K562 (cell line): ENCODE measurements around the gene NBEAL2. TPM values are rescaled to one million over a fixed set of nuclear protein-coding genes. Genes with fewer than 3 reads are reported as not detected.

Experiments
- CREB1 ChIP-seq, 2 experiments: sonication (generic) in 1 of 2; formaldehyde crosslinking in 1 of 2; IDR thresholded peaks; 2 replicates each; pipeline versions ENCODE4 v1.6.1 to v1.8.0; 2012 to 2022; ENCODE audit warnings: inconsistent platforms in 1 of 2, mild to moderate bottlenecking in 1 of 2, missing genetic modification reagents in 1 of 2, moderate library complexity in 1 of 2
- FOXA3 ChIP-seq, 2 experiments: fragments of 450-650 bp in 1 of 2; sonication (generic) in 1 of 2; formaldehyde crosslinking; IDR thresholded peaks in 1 of 2; conservative IDR thresholded peaks in 1 of 2; 2 replicates each; pipeline versions ENCODE4 v1.4.0 to v1.8.0; 2020 to 2022; ENCODE audit warnings: mild to moderate bottlenecking in 2 of 2, missing genetic modification reagents in 1 of 2
- GABPB1 ChIP-seq: sonication (generic); formaldehyde crosslinking; IDR thresholded peaks from 2 replicates; pipeline ENCODE4 v1.8.0; 2022; ENCODE audit warnings: mild to moderate bottlenecking, missing genetic modification reagents
- HNRNPLL ChIP-seq: fragments of 200-400 bp; formaldehyde crosslinking; IDR thresholded peaks from 2 replicates; pipeline ENCODE4 v1.6.1; 2017; ENCODE audit warnings: low read length, low read depth, mild to moderate bottlenecking; ENCODE audit not compliant: poor library complexity, severe bottlenecking
- KDM1A ChIP-seq, 2 experiments: fragments of 450-650 bp; IDR thresholded peaks; 2 replicates each; pipeline ENCODE4 v1.6.1; 2016; ENCODE audit warnings: mild to moderate bottlenecking in 2 of 2
- NCOA4 ChIP-seq: fragments of 450-650 bp; IDR thresholded peaks from 2 replicates; pipeline ENCODE4 v1.6.1; 2018; ENCODE audit warnings: mild to moderate bottlenecking; ENCODE audit not compliant: partially characterized antibody
- NFE2 ChIP-seq: IDR thresholded peaks from 2 replicates; pipeline ENCODE4 v1.6.1; 2014; ENCODE audit warnings: antibody characterized with exemption, low read depth
- PHB ChIP-seq: fragments of 250-450 bp; sonication (Bioruptor Pico); IDR thresholded peaks from 2 replicates; pipeline ENCODE4 v1.5.0; 2021
- PTTG1 ChIP-seq: fragments of 450-650 bp; IDR thresholded peaks from 2 replicates; pipeline ENCODE4 v1.6.1; 2016; ENCODE audit warnings: low read depth, mild to moderate bottlenecking, missing genetic modification characterization, missing compliant biosample characterization
- SAFB2 ChIP-seq: fragments of 200-400 bp; formaldehyde crosslinking; IDR thresholded peaks from 2 replicates; pipeline ENCODE4 v1.6.1; 2018; ENCODE audit warnings: borderline replicate concordance, low read length, low read depth, moderate library complexity; ENCODE audit not compliant: severe bottlenecking
- STAG1 ChIP-seq: sonication (generic); formaldehyde crosslinking; IDR thresholded peaks from 2 replicates; pipeline ENCODE4 v1.5.0; 2020; ENCODE audit warnings: missing genetic modification reagents, borderline replicate concordance
- TOE1 ChIP-seq, 2 experiments: fragments of 450-650 bp in 1 of 2; sonication (generic) in 1 of 2; formaldehyde crosslinking in 1 of 2; IDR thresholded peaks; 2 replicates each; pipeline versions ENCODE4 v1.7.1 to v1.8.0; 2016 to 2022; ENCODE audit warnings: borderline replicate concordance in 2 of 2, mild to moderate bottlenecking in 2 of 2, antibody characterized with exemption in 1 of 2, inconsistent platforms in 1 of 2, low read depth in 1 of 2, missing genetic modification reagents in 1 of 2, moderate library complexity in 1 of 2
- U2AF2 ChIP-seq: fragments of 200-400 bp; formaldehyde crosslinking; optimal IDR thresholded peaks from 2 replicates; pipeline ENCODE3; 2017; ENCODE audit warnings: low read depth, mild to moderate bottlenecking, low read length
- ZNF140 ChIP-seq: fragments of 250-450 bp; sonication (Bioruptor Pico); IDR thresholded peaks from 2 replicates; pipeline ENCODE4 v1.8.0; 2021; ENCODE audit warnings: moderate library complexity, mild to moderate bottlenecking, inconsistent platforms
- ZNF232 ChIP-seq: sonication (generic); formaldehyde crosslinking; IDR thresholded peaks from 2 replicates; pipeline ENCODE4 v1.8.0; 2022; ENCODE audit warnings: mild to moderate bottlenecking, missing genetic modification reagents
- ZNF764 ChIP-seq: fragments of 250-450 bp; sonication (Bioruptor Pico); IDR thresholded peaks from 2 replicates; pipeline ENCODE4 v1.4.0; 2020; ENCODE audit warnings: low read depth, mild to moderate bottlenecking, moderate library complexity
- ZNF77 ChIP-seq: fragments of 250-450 bp; sonication (Bioruptor Pico); IDR thresholded peaks from 2 replicates; pipeline ENCODE4 v1.5.0; 2020
- polyA plus RNA-seq, 8 experiments: library from polyadenylated mRNA; depleted of rRNA in 4 of 8; stranded (reverse) in 5 of 8; unstranded in 3 of 8; fragments of >200 nt; fragmentation: Nextera tagmentation in 2 of 8; fragmentation: Illumina TruSeq in 1 of 8; extraction: Ambion mirVana in 2 of 8; extraction: Trizol in 1 of 8; gene quantifications; 2 replicates each; pipeline versions ENCODE4 v1.2.1 to v1.2.3, GENCODE V29; 2011 to 2014; ENCODE audit warnings: inconsistent platforms in 1 of 8, missing spikeins in 1 of 8
- total RNA-seq, 7 experiments: library from RNA; depleted of rRNA in 6 of 7; stranded (reverse); fragments of >200 nt in 6 of 7; fragmentation: Illumina TruSeq in 2 of 7; extraction: Trizol in 2 of 7; gene quantifications; 2 replicates each; pipeline versions ENCODE4 v1.2.1 to v1.2.3, GENCODE V29; 2011 to 2021; ENCODE audit warnings: low replicate concordance in 1 of 7
- TF ChIP-seq, protein P1 (sequence below): fragments of 250-450 bp; sonication (Bioruptor Pico); IDR thresholded peaks from 2 replicates; pipeline ENCODE4 v1.5.1; 2021; ENCODE audit warnings: mild to moderate bottlenecking
- TF ChIP-seq, protein P2 (sequence below): fragments of 250-450 bp; sonication (Bioruptor Pico); IDR thresholded peaks from 2 replicates; pipeline ENCODE4 v1.8.0; 2021; ENCODE audit warnings: mild to moderate bottlenecking, moderate library complexity
- TF ChIP-seq, protein P3 (sequence below): sonication (generic); formaldehyde crosslinking; IDR thresholded peaks from 2 replicates; pipeline ENCODE4 v1.8.0; 2022; ENCODE audit warnings: mild to moderate bottlenecking, low read depth, missing genetic modification reagents
- TF ChIP-seq, protein P4 (sequence below): fragments of 450-650 bp; formaldehyde crosslinking; IDR thresholded peaks from 2 replicates; pipeline ENCODE4 v1.4.0; 2022; ENCODE audit warnings: missing genetic modification characterization

Gene NBEAL2
- total and polyA plus RNA-seq, 9 of the 15 experiments (the other 6 are each of a cell fraction or from before 2014, with no cell fraction given), result 0.06 to 114 (median 29.6) TPM

DNA sequence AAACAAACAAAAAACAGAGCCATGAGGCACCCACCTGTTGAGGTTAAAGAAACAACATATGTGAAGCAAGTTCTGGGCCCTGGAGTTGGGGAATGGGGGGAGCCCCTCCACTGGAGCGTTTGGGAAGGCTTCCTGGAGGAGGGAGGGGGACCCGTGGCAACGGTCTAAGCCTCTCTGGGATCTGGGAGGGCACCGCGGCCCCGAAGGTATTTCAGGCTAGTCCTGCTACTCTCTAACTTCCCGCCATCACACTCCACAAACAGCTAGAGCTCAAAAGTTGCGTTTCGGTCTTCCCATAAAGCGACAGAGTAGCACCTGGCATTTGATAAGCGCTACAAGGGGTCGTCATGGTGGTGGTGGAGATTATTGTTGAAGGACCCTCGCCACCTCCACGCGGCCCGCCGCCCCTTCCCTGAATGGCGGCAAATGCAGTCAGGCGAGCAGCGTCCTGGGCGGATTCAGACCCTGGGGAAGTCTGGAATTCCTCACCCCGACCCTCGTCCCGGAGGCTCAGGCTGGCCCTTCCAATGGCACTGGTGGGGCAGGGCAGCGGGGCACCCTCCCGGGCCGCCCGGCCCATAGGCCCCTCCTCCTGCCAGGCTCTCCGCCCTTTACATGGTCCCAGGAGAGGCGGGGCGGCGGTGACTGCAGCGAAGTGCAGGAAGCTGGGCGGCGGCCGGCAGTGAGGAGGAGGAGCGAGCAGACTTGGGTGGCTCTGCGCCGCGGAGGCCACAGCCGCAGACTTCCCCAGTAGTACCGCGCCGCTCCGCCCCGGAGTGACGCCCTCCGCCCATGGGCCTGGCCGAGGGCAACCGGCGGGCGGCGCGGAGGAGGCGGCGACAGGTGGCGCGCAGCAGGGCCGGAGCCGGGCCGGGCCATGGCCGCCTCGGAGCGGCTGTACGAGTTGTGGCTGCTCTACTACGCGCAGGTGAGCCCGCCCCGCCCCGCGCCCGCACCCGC, at the start of gene NBEAL2 (continued):
- TF ChIP-seq FOXA3 (CRISPR knock-in tag; conservative IDR thresholded peaks at IDR 0.05 in 1 of 2, IDR thresholded peaks at IDR 0.05 in 1 of 2) (no peak; a peak in 1 of 4 replicates), SAFB2 (no peak), STAG1 (CRISPR knock-in tag) (no peak), ZNF764 (CRISPR knock-in tag) (no peak), ZNF232 (CRISPR knock-in tag) (no peak), GABPB1 (CRISPR knock-in tag) (peak; percentile 67; the same call in 1 of the 2 replicates), KDM1A (IDR thresholded peaks at IDR 0.05) (no peak), PTTG1 (tag) (no peak), PHB (CRISPR knock-in tag) (no peak), TOE1 (IDR thresholded peaks at IDR 0.05; ENCODE audit: borderline replicate concordance) (peak; percentile 56; the same call in 1 of the 2 replicates), TOE1 (CRISPR knock-in tag; IDR thresholded peaks at IDR 0.05; ENCODE audit: borderline replicate concordance, low read depth) (no peak), U2AF2 (no peak), ZNF140 (CRISPR knock-in tag) (no peak), CREB1 (IDR thresholded peaks at IDR 0.05) (peak; percentile 48; the same call in 1 of the 2 replicates), CREB1 (CRISPR knock-in tag; IDR thresholded peaks at IDR 0.05) (peak; percentile 71), ZNF77 (CRISPR knock-in tag) (no peak), NCOA4 (no peak), HNRNPLL (peak; percentile 81), NFE2 (0 out of 2 replicates have a peak, but pooled peaks have one; percentile 1)
- TF ChIP-seq, protein P1, sequence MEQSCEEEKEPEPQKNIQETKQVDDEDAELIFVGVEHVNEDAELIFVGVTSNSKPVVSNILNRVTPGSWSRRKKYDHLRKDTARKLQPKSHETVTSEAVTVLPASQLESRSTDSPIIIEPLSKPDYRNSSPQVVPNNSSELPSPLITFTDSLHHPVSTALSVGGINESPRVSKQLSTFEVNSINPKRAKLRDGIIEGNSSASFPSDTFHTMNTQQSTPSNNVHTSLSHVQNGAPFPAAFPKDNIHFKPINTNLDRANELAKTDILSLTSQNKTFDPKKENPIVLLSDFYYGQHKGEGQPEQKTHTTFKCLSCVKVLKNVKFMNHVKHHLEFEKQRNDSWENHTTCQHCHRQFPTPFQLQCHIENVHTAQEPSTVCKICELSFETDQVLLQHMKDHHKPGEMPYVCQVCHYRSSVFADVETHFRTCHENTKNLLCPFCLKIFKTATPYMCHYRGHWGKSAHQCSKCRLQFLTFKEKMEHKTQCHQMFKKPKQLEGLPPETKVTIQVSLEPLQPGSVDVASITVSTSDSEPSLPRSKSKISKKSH (CRISPR knock-in tag), result no peak
- TF ChIP-seq, protein P2, sequence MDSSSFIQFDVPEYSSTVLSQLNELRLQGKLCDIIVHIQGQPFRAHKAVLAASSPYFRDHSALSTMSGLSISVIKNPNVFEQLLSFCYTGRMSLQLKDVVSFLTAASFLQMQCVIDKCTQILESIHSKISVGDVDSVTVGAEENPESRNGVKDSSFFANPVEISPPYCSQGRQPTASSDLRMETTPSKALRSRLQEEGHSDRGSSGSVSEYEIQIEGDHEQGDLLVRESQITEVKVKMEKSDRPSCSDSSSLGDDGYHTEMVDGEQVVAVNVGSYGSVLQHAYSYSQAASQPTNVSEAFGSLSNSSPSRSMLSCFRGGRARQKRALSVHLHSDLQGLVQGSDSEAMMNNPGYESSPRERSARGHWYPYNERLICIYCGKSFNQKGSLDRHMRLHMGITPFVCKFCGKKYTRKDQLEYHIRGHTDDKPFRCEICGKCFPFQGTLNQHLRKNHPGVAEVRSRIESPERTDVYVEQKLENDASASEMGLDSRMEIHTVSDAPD (CRISPR knock-in tag), result no peak
- TF ChIP-seq, protein P3, sequence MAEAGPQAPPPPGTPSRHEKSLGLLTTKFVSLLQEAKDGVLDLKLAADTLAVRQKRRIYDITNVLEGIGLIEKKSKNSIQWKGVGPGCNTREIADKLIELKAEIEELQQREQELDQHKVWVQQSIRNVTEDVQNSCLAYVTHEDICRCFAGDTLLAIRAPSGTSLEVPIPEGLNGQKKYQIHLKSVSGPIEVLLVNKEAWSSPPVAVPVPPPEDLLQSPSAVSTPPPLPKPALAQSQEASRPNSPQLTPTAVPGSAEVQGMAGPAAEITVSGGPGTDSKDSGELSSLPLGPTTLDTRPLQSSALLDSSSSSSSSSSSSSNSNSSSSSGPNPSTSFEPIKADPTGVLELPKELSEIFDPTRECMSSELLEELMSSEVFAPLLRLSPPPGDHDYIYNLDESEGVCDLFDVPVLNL (CRISPR knock-in tag), result no peak
- TF ChIP-seq, protein P4, sequence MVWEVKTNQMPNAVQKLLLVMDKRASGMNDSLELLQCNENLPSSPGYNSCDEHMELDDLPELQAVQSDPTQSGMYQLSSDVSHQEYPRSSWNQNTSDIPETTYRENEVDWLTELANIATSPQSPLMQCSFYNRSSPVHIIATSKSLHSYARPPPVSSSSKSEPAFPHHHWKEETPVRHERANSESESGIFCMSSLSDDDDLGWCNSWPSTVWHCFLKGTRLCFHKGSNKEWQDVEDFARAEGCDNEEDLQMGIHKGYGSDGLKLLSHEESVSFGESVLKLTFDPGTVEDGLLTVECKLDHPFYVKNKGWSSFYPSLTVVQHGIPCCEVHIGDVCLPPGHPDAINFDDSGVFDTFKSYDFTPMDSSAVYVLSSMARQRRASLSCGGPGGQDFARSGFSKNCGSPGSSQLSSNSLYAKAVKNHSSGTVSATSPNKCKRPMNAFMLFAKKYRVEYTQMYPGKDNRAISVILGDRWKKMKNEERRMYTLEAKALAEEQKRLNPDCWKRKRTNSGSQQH, result peak; percentile 33; the same call in 1 of the 2 replicates
